Embryonic facial prominence (tissue), 1 donor: Measurements from ENCODE around the gene SPNS2.

Source experiments
- DNase-seq: peaks from one replicate; pipeline ENCODE4 v3.0.0-alpha.2; 2016; ENCODE audit errors: extremely low spot score

Gene SPNS2

GRCh38 chr17:4536742-4537411 is 38.2 kb downstream of the SPNS2 start:
- DNase-seq = no peak

- DNase-seq = no peak
Observed at GRCh38 chr17:4537451-4538235, 39.0 kb downstream of the SPNS2 start.

GRCh38 chr17:4538236-4539002 is 39.7 kb downstream of the SPNS2 start:
- DNase-seq = no peak

- DNase-seq = no peak
Observed at GRCh38 chr17:4539025-4539424, 40.3 kb downstream of the SPNS2 start.

- no peak for DNase-seq
Observed at GRCh38 chr17:4539576-4540223, 41.0 kb downstream of the SPNS2 start.

- no peak for DNase-seq
Observed at GRCh38 chr17:4540224-4540651, 41.6 kb downstream of the SPNS2 start.

- no peak for DNase-seq
Observed at GRCh38 chr17:4540687-4541327, 42.1 kb downstream of the SPNS2 start.

GRCh38 chr17:4541328-4542002 is 42.8 kb downstream of the SPNS2 start:
- no peak for DNase-seq

- DNase-seq = no peak
Observed at GRCh38 chr17:4542003-4542725, 43.5 kb downstream of the SPNS2 start.

- no peak for DNase-seq
Observed at GRCh38 chr17:4542726-4543191, 44.1 kb downstream of the SPNS2 start.

GRCh38 chr17:4543557-4544026 is 44.9 kb downstream of the SPNS2 start:
- no peak for DNase-seq

- DNase-seq = no peak
Observed at GRCh38 chr17:4544135-4544950, 45.7 kb downstream of the SPNS2 start.

GRCh38 chr17:4544951-4545216 is 46.2 kb downstream of the SPNS2 start:
- no peak for DNase-seq

- no peak for DNase-seq
Observed at GRCh38 chr17:4545217-4545951, 46.7 kb downstream of the SPNS2 start.

- DNase-seq = no peak
Observed at GRCh38 chr17:4547118-4547906, 48.6 kb downstream of the SPNS2 start.

- DNase-seq = no peak
Observed at GRCh38 chr17:4548061-4548461, 49.4 kb downstream of the SPNS2 start.

- DNase-seq = no peak
Observed at GRCh38 chr17:4548721-4549531, 50.2 kb downstream of the SPNS2 start.
